A549 treated with AZD9567 at 1 μM for 4 hours (cell line): ENCODE data around the gene MAST1. TPM values are rescaled to one million over a fixed set of nuclear protein-coding genes. Genes with fewer than 3 reads are reported as not detected.

Experiments
- total RNA-seq: library from RNA; stranded (reverse); fragments of 200-300 nt; extraction: Qiagen RNA extraction; gene quantifications from 5 replicates; pipeline ENCODE4 v1.2.3, GENCODE V29; 2022; ENCODE audit not compliant: insufficient read depth

The MAST1 gene
- total RNA-seq, result 1.5 to 7.0 TPM (median 1.7 TPM) in 5 replicates

DNA sequence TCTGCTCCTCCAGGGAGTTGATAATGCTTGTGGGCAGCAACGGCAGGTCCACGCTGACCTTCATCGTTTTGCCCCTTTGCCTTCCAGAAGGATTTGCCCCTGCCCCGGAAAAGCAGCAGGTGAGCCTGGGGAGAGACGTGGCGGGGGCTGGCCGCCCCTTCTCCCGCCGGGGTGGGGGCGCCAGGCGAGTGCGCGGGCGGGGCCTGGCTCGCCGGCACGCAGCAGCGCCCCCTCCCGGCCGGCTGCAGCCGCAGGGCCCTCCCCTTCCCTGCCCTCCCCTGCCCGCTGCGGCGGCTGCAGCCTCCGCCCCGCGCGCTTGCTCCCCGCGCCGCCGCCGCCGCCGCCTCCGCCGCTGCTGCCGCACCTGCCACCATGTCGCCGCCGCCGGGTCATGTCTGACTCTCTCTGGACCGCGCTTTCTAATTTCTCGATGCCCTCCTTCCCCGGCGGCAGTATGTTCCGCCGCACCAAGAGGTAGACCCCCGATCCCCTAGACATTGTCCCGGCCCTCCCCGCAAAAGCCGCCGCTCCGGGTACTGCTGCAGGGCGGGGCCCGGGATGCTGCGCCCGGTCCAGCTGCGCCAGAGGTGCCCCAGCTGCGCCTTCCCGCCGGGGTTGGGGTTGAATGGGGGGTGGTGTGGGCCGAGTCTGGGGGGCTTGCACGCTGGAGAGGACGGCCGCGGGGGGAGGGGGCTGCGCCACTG lies at the start of gene MAST1:
Gene MAST1 (plus strand): TSS at position 334 of the 704 bp plus-strand sequence. CDS start 58 bp downstream, at position 392.

DNA sequence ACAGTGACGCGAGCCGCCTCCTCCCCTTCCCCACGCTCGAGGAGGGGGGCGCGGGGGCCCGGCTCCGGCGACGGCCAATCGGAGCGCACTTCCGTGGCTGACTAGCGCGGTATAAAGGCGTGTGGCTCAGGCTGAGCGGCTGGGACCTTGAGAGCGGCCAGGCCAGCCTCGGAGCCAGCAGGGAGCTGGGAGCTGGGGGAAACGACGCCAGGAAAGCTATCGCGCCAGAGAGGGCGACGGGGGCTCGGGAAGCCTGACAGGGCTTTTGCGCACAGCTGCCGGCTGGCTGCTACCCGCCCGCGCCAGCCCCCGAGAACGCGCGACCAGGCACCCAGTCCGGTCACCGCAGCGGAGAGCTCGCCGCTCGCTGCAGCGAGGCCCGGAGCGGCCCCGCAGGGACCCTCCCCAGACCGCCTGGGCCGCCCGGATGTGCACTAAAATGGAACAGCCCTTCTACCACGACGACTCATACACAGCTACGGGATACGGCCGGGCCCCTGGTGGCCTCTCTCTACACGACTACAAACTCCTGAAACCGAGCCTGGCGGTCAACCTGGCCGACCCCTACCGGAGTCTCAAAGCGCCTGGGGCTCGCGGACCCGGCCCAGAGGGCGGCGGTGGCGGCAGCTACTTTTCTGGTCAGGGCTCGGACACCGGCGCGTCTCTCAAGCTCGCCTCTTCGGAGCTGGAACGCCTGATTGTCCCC lies 46.8 kb upstream of the MAST1 start, which contains the start of gene JUNB:
Gene JUNB (plus strand): TSS at position 142 of the 706 bp plus-strand sequence. CDS start 286 bp downstream, at position 428.

DNA sequence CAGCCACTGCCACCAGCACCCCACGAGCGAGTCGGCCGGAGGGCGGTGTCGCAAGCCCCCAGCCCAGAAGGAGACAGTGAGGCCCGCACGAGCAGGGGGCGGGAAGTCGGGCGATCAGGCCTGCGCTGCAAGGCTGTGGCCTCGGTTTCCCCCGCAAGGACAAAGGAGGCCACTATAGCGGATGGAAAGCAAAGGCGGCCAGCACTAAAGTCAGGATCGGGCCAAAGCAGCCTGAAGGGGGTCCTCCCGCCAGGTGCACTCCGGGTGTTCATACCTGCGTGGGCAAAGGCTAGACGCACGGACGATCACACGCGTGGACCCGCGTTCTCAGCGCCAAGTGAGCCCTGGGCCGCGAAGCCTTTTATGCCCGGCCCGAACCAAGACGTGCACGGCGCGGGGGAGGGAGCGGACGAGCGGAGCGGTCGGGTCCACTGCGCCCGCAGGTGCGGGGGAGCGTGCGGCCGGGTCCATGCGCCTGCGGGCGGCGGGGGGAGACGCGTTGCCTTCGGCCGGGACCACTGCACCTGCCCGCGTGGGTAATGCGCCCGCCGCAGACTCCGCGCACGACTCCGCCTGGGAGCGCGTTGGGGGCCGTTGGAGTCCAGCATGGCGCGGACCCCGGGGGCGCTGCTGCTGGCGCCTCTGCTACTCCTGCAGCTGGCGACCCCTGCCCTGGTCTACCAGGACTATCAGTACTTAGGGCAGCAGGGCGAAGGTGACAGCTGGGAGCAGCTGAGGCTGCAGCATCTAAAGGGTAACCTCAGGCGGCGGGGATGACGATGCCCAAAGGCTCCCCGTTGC lies 36.6 kb upstream of the MAST1 start, which contains the start of the genes PRDX2 and THSD8:
Gene PRDX2 (minus strand): TSS at position 335 of the 801 bp plus-strand sequence. CDS start 539 bp downstream, outside the sequence.
Gene THSD8 (plus strand): TSS at position 604 of the 801 bp plus-strand sequence. CDS start 3 bp downstream, at position 607.

DNA sequence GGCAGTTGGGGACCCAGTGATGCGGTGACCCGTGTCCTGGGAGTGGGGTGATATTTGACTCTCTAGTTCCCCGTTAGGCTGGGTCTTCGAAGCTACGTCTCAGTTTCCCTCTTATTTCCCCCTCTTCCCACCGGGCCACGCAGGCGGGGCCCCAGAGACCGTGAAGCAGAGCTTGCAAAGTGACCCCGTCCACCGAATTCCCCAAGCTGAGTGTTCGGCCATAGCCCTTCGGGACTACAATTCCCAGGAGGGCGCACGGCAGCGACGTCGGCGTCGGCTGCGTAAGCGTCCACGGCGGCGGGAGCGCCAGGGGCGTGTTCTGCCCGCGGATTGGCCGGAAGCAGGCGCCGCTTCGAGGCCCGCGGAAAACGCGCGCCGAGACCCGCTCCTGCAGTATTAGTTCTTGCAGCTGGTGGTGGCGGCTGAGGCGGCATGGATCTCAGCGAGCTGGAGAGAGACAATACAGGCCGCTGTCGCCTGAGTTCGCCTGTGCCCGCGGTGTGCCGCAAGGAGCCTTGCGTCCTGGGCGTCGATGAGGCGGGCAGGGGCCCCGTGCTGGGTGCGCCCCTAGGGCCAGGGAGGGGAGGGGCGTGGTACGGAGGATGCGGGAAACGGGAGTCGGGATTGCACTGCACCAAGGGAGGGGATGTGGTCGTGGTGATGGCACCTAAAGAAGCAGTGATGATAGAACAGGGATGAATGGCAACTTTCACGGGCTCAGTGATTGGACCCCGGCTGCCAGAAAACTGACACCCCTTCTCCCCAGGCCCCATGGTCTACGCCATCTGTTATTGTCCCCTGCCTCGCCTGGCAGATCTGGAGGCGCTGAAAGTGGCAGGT lies 31.9 kb upstream of the MAST1 start, which contains the start of gene RNASEH2A:
Gene RNASEH2A (plus strand): TSS at position 343 of the 840 bp plus-strand sequence. CDS start 90 bp downstream, at position 433.

DNA sequence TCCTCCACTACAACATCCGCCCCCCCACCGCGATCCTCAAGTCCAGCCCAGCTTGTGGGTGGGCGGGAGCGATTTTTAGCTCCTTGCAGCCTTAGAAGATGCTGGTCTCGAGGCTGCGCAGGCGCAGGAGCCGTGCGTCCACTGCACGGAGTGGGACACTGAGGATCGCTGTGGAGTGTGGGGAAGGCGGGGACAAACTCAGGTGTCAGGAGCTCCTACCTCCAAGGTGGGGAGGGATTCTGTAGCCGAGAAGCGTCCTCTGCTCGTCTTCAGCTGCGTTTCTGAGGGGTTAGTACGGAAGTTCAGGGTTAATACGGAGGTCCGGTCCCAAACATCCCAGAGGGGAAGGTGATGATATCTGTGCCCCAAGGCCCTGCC lies 3.8 kb upstream of the MAST1 start, which contains the start of gene RTBDN:
Gene RTBDN (minus strand): TSS at position 14 of the 378 bp plus-strand sequence. CDS start 4,600 bp downstream, outside the sequence.

DNA sequence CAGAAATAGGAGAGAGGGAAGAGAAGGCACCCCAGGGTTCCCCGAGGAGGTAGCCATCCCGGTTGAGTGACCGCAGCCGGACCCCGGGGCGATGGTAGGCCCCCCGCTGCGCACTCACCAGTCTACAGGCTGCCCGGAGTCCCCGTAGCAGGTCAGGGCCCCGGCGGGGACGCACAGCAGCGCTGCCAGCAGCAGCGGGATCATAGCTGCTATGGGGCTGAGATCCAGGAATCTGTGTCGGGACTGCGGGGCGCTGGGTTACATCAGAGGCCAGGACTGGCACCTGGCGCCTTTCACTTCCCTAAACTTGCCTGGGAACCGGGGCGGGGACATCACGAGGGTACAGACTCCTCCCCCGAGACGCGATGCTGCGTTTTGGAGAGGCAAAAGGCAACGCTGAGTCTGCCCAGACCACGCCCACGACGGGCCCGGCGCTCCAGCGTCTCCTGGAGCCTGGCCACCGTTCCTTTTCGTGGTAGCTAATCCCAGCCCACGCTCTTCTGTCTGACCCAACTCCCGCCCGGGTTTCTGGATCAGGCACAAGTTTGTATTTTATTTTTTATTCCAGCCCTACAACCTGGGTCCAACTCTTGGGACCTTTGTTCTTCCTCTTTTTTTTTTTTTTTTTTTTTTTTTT lies 43.0 kb downstream of the MAST1 start, which contains the start of gene DNASE2:
Gene DNASE2 (minus strand): TSS at position 278 of the 637 bp plus-strand sequence. CDS start 74 bp downstream, at position 204.

DNA sequence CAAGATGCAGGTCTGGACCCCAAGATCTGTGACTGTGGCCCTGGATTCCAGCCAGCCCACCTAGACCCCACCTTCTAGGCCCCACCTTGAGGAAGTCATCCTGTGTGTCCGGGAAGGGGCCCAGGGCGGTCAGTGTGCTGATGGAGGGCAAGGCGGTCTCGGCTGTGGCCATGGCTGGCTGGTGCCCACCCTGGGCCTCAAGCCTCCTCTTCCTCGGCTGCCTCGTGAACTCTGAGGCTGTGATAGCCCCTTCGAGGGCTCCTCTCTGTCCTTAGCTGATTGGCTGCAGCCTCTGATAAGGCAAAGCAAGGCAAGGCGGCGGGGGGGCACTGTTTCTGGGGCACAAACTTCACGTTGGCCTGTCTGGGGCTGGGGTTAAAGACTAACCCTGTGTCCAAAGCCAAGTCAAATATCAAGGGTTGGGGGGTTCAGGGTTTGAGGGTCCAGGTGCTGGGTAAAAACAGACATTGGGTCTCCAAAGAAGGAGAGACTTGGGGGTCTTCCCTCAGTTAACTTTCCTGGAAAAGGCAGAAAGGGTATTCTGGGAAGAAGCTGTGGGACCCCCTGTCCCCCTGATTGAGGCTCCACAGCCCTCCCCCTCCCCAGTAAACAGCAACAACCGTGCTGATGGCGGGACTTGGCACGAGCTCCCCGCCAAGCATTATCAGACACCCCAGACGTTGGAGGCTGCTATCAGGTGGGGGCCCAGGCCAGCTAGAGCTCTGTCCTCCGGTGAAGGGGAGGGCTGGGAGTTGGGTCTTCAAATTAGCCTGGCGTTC lies 48.8 kb downstream of the MAST1 start, which contains the start of gene KLF1:
Gene KLF1 (minus strand): TSS at position 233 of the 779 bp plus-strand sequence. CDS start 61 bp downstream, at position 172.

DNA sequence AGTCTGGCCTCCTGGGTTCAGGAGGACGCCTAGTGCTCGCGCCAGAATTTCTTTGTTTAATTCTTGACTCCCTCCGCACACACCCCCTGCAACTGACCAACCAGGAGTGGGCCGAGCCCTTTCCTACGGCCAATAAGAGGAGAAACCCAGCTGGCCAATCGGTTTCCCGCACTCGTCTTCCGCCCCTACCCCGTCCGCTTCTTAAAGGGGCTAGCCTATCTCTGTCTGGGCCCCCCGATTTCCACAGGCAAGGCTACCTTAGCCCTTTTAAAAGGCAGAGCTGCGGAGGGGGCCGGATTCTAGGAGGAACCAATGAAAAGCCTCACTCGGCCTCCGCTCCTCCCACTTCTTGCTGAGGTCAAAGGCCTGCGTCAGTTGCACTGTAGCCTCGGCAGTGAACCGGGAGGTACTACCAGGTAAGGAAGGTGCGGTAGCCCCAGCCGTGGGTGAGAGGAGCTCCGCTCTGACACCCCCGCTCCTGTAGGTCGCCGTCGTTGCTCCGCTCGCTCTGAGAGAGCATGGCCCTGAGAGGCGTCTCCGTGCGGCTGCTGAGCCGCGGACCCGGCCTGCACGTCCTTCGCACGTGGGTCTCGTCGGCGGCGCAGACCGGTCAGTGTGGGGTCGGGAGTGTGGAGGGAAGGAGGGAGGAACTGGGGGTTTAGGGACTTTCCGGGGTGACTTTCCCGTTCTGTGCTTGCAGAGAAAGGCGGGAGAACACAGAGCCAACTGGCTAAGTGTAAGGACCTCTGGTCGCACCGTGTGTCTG lies 52.7 kb downstream of the MAST1 start, which contains the start of gene GCDH:
Gene GCDH (plus strand): TSS at position 374 of the 766 bp plus-strand sequence. CDS start 145 bp downstream, at position 519.

Other genes starting within 250 kb of the MAST1 start
- 0.54 to 3.3 TPM (median 0.66 TPM) in 5 replicates for gene ZNF490, start 227.7 kb upstream of the MAST1 start, total RNA-seq
- gene ZNF791, start 227.6 kb upstream of the MAST1 start, total RNA-seq, result 4.5 to 11.0 TPM (median 5.7 TPM) in 5 replicates
- 19.1 to 30.7 TPM (median 22.0 TPM) in 5 replicates for gene MAN2B1, start 171.8 kb upstream of the MAST1 start, total RNA-seq
- gene WDR83, start 171.7 kb upstream of the MAST1 start, total RNA-seq, result 8.4 to 11.5 TPM (median 10.0 TPM) in 5 replicates
- 29.7 to 49.1 TPM (median 48.2 TPM) in 5 replicates for gene DHPS, start 156.6 kb upstream of the MAST1 start, total RNA-seq
- gene GNG14, start 150.5 kb upstream of the MAST1 start, total RNA-seq, result not detected in 5 replicates
- 11.4 to 14.6 TPM (median 13.9 TPM) in 5 replicates for gene FBXW9, start 141.9 kb upstream of the MAST1 start, total RNA-seq
- 31.3 to 35.3 TPM (median 33.6 TPM) in 5 replicates for gene TNPO2, start 114.6 kb upstream of the MAST1 start, total RNA-seq
- gene TRIR, start 103.8 kb upstream of the MAST1 start, total RNA-seq, result 118 to 201 TPM (median 193 TPM) in 5 replicates
- gene GET3, start 101.0 kb upstream of the MAST1 start, total RNA-seq, result 83.8 to 103 TPM (median 99.2 TPM) in 5 replicates
- 0.59 to 1.0 TPM (median 0.79 TPM) in 4 of 5 replicates, not detected in the other for gene BEST2, start 86.7 kb upstream of the MAST1 start, total RNA-seq
- 9.8 to 14.0 TPM (median 12.8 TPM) in 5 replicates for gene HOOK2, start 63.0 kb upstream of the MAST1 start, total RNA-seq
- 110 to 185 TPM (median 160 TPM) in 5 replicates for gene JUNB, start 47.0 kb upstream of the MAST1 start, total RNA-seq
- 0.47 to 0.91 TPM (median 0.66 TPM) in 4 of 5 replicates, not detected in the other for gene PRDX2, start 36.7 kb upstream of the MAST1 start, total RNA-seq
- gene THSD8, start 36.4 kb upstream of the MAST1 start, total RNA-seq, result 9.1 to 13.7 TPM (median 11.8 TPM) in 4 of 5 replicates, not detected in the other
- gene RNASEH2A, start 31.9 kb upstream of the MAST1 start, total RNA-seq, result 39.4 to 50.4 TPM (median 46.8 TPM) in 5 replicates
- gene RTBDN, start 3.9 kb upstream of the MAST1 start, total RNA-seq, result 0.08 to 0.09 TPM in 2 of 5 replicates, not detected in the others
- 28.6 to 36.5 TPM (median 29.7 TPM) in 5 replicates for gene DNASE2, start 42.9 kb downstream of the MAST1 start, total RNA-seq
- gene KLF1, start 48.7 kb downstream of the MAST1 start, total RNA-seq, result 0.05 to 0.07 TPM in 2 of 5 replicates, not detected in the others
- gene GCDH, start 52.6 kb downstream of the MAST1 start, total RNA-seq, result 9.2 to 21.4 TPM (median 9.9 TPM) in 5 replicates
- gene SYCE2, start 80.8 kb downstream of the MAST1 start, total RNA-seq, result 0.25 to 1.8 TPM (median 0.42 TPM) in 5 replicates
- 60.5 to 80.0 TPM (median 74.4 TPM) in 5 replicates for gene FARSA, start 95.2 kb downstream of the MAST1 start, total RNA-seq
- 481 to 566 TPM (median 518 TPM) in 5 replicates for gene CALR, start 100.1 kb downstream of the MAST1 start, total RNA-seq
- 73.1 to 82.3 TPM (median 81.9 TPM) in 5 replicates for gene RAD23A, start 107.3 kb downstream of the MAST1 start, total RNA-seq
- 20.6 to 55.7 TPM (median 51.6 TPM) in 5 replicates for gene GADD45GIP1, start 118.7 kb downstream of the MAST1 start, total RNA-seq
- gene DAND5, start 131.1 kb downstream of the MAST1 start, total RNA-seq, result 0.03 to 0.07 TPM (median 0.06 TPM) in 3 of 5 replicates, not detected in the others
- 3.6 to 4.3 TPM (median 3.8 TPM) in 5 replicates for gene NFIX, start 157.0 kb downstream of the MAST1 start, total RNA-seq